GM12878 (cell line): ENCODE data around the gene FOXA1. TPM values are rescaled to one million over a fixed set of nuclear protein-coding genes. Genes with fewer than 3 reads are reported as not detected.

Experiments
- ETV6 ChIP-seq, 2 experiments: fragments of 450-650 bp in 1 of 2; IDR thresholded peaks in 1 of 2; conservative IDR thresholded peaks in 1 of 2; 2 replicates each; pipeline ENCODE4 v1.6.1; 2014; ENCODE audit warnings: antibody characterized with exemption in 1 of 2, borderline replicate concordance in 1 of 2, low read depth in 1 of 2, mild to moderate bottlenecking in 1 of 2, moderate library complexity in 1 of 2
- GATAD2B ChIP-seq: fragments of 450-650 bp; conservative IDR thresholded peaks from 2 replicates; pipeline ENCODE4 v1.6.1; 2017; ENCODE audit warnings: low read depth, mild to moderate bottlenecking, moderate library complexity
- MAX ChIP-seq: IDR thresholded peaks from 2 replicates; pipeline ENCODE4 v1.6.1; 2012; ENCODE audit warnings: low read depth, low read length, improper control_type of control experiment
- MXI1 ChIP-seq: fragments of 150-350 bp; IDR thresholded peaks from 2 replicates; pipeline ENCODE4 v1.6.1; 2011; ENCODE audit warnings: low read depth, mild to moderate bottlenecking, inconsistent platforms, low read length, improper control_type of control experiment
- MYB ChIP-seq: fragments of 150-350 bp; IDR thresholded peaks from 2 replicates; pipeline ENCODE4 v1.6.1; 2014; ENCODE audit warnings: mild to moderate bottlenecking, low read depth, low read length, borderline replicate concordance
- NR2C1 ChIP-seq: fragments of 450-650 bp; IDR thresholded peaks from 2 replicates; pipeline ENCODE4 v1.6.1; 2017; ENCODE audit warnings: antibody characterized with exemption, mild to moderate bottlenecking, moderate library complexity
- PAX5 ChIP-seq: IDR thresholded peaks from 2 replicates; pipeline ENCODE4 v1.6.1; 2011; ENCODE audit warnings: low read depth, low read length, borderline replicate concordance
- POLR2AphosphoS2 ChIP-seq: IDR thresholded peaks from 2 replicates; pipeline ENCODE4 v1.6.1; 2011; ENCODE audit warnings: low read depth, mild to moderate bottlenecking, low read length, improper control_type of control experiment, moderate library complexity
- SMAD5 ChIP-seq: IDR thresholded peaks from 2 replicates; pipeline ENCODE4 v1.6.1; 2016; ENCODE audit warnings: antibody characterized with exemption, low read depth
- ZBED1 ChIP-seq: IDR thresholded peaks from 2 replicates; pipeline ENCODE4 v1.6.1; 2016; ENCODE audit warnings: borderline replicate concordance
- polyA plus RNA-seq, 11 experiments: library from polyadenylated mRNA; depleted of rRNA in 4 of 11; unstranded in 6 of 11; stranded (reverse) in 5 of 11; fragments of >200 nt; fragmentation: Nextera tagmentation in 4 of 11; fragmentation: Illumina TruSeq in 1 of 11; extraction: Ambion mirVana in 4 of 11; extraction: Trizol in 1 of 11; gene quantifications; 1 replicate in 1 of 11; 2 replicates in 10 of 11; pipeline versions ENCODE4 v1.2.1 to v1.2.3, GENCODE V29; 2011 to 2016; ENCODE audit warnings: inconsistent platforms in 2 of 11, missing spikeins in 2 of 11, low read depth in 1 of 11
- total RNA-seq, 4 experiments: library from RNA; depleted of rRNA in 3 of 4; stranded (reverse); fragments of >200 nt in 3 of 4; fragmentation: Illumina TruSeq in 1 of 4; extraction: Trizol in 1 of 4; gene quantifications; 2 replicates each; pipeline versions ENCODE4 v1.2.1 to v1.2.3, GENCODE V29; 2013 to 2021
- TF ChIP-seq, protein P1 (sequence below): IDR thresholded peaks from 2 replicates; pipeline ENCODE4 v1.6.1; 2012; ENCODE audit warnings: low read depth, low read length, improper control_type of control experiment
- TF ChIP-seq, protein P2 (sequence below): fragments of 450-650 bp; IDR thresholded peaks from 2 replicates; pipeline ENCODE4 v1.6.1; 2017; ENCODE audit warnings: mild to moderate bottlenecking

The FOXA1 gene
- total and polyA plus RNA-seq, 10 of the 15 experiments (the other 5 are each of a cell fraction or from before 2014, with no cell fraction given) = 0.03 to 0.18 (median 0.06) TPM; not detected in 7

- TF ChIP-seq MAX (no peak), ZBED1 (no peak), GATAD2B (no peak), PAX5 (no peak), NR2C1 (no peak), SMAD5 (no peak), POLR2AphosphoS2 (no peak), MYB (no peak), ETV6 (conservative IDR thresholded peaks at IDR 0.05 in 1 of 2, IDR thresholded peaks at IDR 0.05 in 1 of 2; ENCODE audit: borderline replicate concordance in 1 of 2, low read depth in 1 of 2) (no peak), MXI1 (no peak)
- TF ChIP-seq, protein P1, sequence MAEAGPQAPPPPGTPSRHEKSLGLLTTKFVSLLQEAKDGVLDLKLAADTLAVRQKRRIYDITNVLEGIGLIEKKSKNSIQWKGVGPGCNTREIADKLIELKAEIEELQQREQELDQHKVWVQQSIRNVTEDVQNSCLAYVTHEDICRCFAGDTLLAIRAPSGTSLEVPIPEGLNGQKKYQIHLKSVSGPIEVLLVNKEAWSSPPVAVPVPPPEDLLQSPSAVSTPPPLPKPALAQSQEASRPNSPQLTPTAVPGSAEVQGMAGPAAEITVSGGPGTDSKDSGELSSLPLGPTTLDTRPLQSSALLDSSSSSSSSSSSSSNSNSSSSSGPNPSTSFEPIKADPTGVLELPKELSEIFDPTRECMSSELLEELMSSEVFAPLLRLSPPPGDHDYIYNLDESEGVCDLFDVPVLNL = no peak
- TF ChIP-seq, protein P2, sequence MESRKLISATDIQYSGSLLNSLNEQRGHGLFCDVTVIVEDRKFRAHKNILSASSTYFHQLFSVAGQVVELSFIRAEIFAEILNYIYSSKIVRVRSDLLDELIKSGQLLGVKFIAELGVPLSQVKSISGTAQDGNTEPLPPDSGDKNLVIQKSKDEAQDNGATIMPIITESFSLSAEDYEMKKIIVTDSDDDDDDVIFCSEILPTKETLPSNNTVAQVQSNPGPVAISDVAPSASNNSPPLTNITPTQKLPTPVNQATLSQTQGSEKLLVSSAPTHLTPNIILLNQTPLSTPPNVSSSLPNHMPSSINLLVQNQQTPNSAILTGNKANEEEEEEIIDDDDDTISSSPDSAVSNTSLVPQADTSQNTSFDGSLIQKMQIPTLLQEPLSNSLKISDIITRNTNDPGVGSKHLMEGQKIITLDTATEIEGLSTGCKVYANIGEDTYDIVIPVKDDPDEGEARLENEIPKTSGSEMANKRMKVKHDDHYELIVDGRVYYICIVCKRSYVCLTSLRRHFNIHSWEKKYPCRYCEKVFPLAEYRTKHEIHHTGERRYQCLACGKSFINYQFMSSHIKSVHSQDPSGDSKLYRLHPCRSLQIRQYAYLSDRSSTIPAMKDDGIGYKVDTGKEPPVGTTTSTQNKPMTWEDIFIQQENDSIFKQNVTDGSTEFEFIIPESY = no peak
These were observed 5.2 kb downstream of the FOXA1 start (continued) for GRCh38 chr14:37589715-37590427.
